Peyer's patch (tissue), 4 donors: ENCODE results near the gene FILIP1.

Experiments used
- CTCF ChIP-seq, 6 experiments: fragments of 450-650 bp in 4 of 6; fragments of 200-600 bp in 2 of 6; sonication (generic) in 1 of 6; IDR thresholded peaks; one replicate each; pipeline ENCODE4 v1.5.1; 2017 to 2019; ENCODE audit warnings: antibody characterized with exemption in 6 of 6, mild to moderate bottlenecking in 3 of 6, moderate library complexity in 1 of 6
- POLR2A ChIP-seq, 2 donors: fragments of 450-650 bp; IDR thresholded peaks; one replicate each; pipeline ENCODE4 v1.5.1; 2017; ENCODE audit warnings: antibody characterized with exemption in 2 of 2, mild to moderate bottlenecking in 2 of 2, moderate library complexity in 2 of 2

- TF ChIP-seq CTCF (IDR thresholded peaks at IDR 0.05) (no peak), POLR2A (IDR thresholded peaks at IDR 0.05) (no peak)
These were observed 107.4 kb downstream of the FILIP1 start for GRCh38 chr6:75386050-75386770.
